ENCODE results near the gene POMGNT2.

POMGNT2 gene

DNA sequence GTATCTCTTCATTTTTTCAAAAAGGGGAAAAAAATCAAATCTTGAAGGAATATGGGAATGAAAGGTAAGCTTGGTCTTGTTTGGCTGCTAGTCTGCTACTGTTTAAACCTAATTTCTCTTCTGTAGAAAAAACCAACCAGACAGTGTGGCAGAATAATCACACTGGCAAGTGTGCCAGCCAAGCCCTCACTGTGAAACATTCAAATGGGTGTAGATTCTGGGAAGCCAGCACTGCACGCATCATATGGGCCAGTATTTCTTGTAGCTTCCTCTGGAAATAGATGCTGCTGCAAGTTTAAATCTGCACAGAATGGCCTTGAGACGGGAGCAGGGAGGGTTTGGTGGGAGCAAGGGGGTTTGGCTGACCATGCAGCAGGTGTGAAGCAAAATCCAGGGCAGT is 62.1 kb downstream of the POMGNT2 start:
- no peak for DNase-seq (ENCODE audit: low spot score)

DNA sequence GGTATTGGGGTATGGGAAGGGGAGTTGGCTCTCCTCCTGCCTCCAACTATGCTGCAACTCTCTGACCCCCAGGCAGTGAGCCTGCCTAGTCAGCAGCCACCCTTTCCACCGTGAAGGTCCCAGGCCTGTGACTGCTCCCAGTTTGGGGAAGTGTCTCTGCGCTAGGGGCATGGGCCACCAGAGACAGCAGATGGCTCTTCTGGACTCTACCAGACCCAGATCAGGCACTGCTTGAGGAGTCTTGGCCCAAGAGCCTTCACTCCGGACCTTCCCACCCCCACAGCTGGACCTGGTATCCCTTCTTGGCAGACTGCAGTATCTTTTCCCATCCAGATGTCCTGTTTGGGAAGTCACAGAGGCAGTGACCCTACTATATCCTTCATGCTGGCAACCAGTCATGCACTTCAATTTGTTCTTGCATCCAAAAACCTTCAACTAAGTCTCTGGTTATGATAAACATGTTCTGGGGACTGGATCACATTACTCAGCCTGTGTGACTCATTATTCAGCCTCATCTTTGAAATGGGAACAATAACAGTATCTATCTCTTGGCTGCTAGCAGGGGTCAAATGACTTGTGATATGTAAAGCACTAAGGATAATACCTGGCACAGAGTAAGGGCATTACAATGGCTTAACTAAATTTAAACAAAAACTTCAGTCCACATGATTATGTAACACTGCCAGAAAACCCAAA is 62.7 kb downstream of the POMGNT2 start:
- DNase-seq (ENCODE audit: low spot score): no peak

GRCh38 chr3:43041517-43041916 is 64.4 kb downstream of the POMGNT2 start:
- DNase-seq (ENCODE audit: low spot score): no peak

GRCh38 chr3:43038010-43038409 is 67.9 kb downstream of the POMGNT2 start:
- no peak for DNase-seq (ENCODE audit: low spot score)

DNA sequence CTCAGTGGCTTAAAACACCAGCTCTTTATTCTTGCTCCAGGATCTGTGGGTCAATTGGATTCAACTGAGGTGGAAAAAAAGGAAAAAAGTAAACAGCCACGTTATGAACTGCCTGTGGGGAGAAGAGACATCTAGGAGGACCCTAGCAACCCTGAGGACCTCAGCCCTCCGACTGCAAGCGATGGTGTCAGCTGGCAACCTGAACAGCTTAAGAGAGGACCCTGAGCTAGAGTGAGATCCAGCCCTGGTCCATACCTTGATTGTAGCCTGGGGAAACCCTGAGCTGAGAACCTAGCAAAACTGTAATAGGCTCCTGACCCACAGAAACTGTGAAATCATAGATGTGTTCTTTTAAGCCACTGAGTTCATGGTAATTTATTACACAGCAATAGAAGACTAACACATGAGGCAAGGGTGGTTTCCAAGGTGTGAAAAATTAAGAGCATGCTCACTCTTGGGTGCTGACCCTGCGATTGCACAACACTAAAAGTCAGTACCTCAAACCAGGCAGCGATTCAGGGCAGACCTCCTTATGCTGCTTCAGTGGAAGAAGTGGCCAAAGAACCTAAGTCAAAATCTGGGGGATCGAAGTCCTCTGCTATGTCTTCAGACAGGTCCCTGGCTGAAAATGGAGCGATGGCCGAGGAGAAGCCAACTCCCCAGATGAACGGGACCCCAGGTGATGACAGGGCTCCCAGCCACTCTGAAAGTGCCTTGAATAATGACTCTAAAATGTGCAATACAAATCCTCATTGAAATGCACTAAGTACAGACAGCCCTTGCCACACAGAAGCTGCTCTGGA is 69.1 kb downstream of the POMGNT2 start:
- DNase-seq (ENCODE audit: low spot score): no peak

DNA sequence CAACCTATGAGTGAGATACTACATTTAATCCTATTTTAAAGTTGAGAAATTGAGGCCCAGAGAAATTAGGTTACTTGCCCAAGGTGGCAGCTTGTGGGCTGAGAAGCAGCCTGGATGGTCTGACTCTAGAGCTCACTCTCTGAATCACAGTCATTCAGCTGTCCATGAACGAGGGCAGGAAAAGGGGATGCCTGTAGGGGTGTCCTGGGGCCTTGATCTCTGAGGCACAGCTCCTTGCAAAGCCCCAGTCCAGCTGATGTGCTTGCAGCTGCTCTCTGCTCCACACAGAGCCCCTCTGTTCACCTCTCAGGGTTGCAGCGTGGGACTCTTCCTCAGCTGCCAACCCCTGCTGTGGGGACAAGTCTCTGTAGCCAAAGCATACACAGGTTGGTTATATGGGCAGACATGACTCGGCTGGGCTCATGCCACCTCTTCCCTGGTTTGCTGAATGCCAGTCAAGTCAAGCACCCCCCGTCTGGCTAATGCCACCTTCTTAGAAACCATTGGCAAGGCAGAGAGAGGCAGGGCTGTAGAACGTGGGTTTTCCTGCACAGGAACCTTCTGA is 70.0 kb downstream of the POMGNT2 start:
- DNase-seq (ENCODE audit: low spot score): no peak

DNA sequence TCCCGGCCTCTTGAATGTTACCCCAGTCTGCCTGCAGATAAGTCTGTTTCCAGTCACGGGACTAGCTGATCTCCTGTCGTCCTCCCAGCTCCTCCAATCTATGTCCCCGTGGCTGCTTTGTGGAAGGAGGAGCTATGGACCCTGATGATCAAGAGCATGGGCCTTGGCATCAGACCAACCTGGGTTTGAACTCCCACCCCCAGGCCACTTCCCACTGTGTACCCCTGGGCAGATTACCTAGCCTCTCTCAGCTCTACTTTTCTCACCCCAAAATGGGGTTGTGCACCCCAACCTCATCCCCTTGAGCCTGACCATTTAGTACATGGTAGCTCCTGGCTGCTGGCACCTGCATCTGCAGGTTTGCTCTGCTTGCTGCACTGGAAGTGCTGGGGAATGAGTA is 71.0 kb downstream of the POMGNT2 start:
- no peak for DNase-seq (ENCODE audit: low spot score)

DNA sequence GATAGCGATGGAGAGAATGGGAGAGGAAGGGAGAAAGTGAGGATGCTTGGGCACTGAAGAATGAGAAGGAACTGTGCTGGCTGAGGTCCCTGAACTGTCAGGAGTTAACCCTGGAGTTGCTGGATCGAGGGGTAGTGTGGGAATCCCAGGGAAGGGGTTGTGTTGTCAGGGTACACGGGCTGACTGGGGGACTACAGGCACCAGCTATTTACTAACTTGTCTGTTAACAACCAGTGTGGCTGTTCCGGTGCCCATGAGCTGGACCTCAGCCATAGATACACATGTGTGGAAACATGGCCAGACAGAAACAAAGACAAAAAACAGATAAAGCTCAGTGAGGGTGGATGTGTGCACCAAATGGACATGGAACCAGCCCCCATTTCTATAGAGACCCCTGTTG is 71.7 kb downstream of the POMGNT2 start:
- DNase-seq (ENCODE audit: low spot score): no peak

- DNase-seq (ENCODE audit: low spot score): no peak
Measured at GRCh38 chr3:43032646-43033628, 72.9 kb downstream of the POMGNT2 start.

DNA sequence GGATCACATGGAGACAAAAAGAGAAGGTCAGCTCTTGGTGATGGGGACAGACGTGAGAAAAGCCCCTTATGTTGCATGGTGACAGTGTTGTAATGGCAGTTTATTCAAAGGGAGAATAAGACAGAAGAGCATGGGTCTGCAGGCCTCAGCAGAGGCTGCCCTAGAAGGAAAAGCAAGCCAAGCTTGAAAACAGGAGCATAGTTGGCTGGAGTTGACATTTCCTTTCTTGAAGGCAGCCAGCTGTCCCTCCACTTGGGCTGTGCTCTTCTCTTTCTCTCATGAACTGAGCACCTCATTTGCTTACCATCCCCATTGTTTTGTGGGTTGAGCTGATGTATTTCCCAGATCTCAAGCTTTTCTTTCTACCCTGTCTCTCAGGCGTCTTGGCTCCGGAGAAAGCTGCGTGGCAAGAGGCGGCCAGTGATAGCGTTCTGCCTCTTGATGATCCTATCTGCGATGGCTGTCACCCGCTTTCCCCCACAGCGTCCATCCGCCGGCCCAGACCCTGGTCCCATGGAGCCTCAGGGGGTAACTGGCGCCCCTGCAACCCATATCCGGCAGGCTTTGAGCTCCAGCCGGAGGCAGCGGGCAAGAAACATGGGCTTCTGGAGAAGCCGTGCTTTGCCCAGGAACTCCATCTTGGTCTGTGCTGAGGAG is 73.9 kb downstream of the POMGNT2 start:
- no peak for DNase-seq (ENCODE audit: low spot score)

DNA sequence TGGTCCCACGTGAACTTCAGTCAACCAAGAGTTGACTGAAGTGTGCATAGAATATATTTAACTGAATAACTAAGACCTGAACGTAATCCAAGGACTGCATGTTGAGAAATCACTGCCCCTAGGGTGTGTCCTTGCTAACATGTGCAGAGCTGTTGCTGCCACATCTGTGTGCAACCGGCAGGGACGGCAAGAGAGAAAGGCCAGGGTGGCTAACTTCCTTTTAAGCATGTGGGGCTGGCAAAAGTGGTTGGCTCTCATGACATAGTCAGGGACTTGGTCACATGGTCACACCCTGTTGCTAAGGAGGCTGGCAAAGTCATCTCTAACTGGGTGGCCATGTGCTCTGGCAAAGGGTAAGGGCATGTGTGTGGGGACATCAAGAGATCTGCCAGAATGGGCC is 74.4 kb downstream of the POMGNT2 start:
- no peak for DNase-seq (ENCODE audit: low spot score)

DNA sequence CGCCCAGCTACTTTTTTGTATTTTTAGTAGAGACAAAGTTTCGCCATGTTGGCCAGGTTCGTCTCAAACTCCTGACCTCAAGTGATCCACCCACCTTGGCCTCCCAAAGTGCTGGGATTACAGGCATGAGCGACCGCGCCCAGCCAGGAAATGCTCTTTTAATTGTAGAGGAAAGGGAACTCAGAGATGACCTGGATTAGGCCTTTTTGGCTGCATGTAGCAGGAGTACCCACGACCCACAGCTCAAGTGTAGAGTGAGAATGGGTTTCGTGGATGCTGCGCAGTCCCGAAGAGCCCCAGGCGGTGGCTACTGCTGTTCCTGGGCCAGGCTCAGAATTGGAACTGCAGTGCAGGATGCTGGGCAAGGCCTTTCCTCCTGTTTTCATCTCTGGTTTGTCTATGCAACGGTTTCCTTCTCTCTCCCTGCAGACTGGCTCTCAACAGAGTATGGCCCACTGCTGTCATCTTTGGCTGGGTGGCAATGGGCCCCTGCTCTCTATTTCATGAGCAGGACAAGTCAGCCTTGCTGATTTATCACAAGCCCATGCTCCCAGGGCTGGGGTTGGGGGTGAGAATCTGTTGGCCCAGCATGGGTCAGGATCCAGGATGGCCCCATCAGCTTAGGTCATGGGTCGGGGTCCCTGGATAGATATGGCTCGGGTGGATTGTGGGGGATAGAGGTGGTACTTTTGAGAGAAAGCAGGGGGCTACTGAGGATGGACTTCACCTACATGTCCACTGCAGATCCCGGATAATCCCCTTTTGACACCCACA is 75.5 kb downstream of the POMGNT2 start:
- no peak for DNase-seq (ENCODE audit: low spot score)
